ENCODE data around the gene THAP11. TPM values are rescaled to one million over a fixed set of nuclear protein-coding genes. Genes with fewer than 3 reads are reported as not detected.

THAP11 gene
- polyA plus RNA-seq, 3 donors: 17.6 to 84.2 (median 52.5) TPM

GRCh38 chr16:67811899-67812298 is 30.2 kb upstream of the THAP11 start:
- H3K4me3 ChIP-seq (replicated peaks in 1 of 3; ENCODE audit: low read depth in 2 of 3, low read length in 3 of 3): no peak overlapping the region
- intact Hi-C loops (cut with micrococcal nuclease): loop anchor here in 1 of 2 donors (10.0 kb wide), 1 partner anchor 123 kb away; the partner anchor contains the start of genes CTRL and PSMB10
- H3K27ac ChIP-seq (ENCODE audit: low read depth in 1 of 2, low read length in 2 of 2): no peak overlapping the region
- WGBS (ENCODE audit: insufficient coverage): 83% methylated on average over 1 of the region's 1 CpG
- TF ChIP-seq CTCF (IDR thresholded peaks at IDR 0.05): no peak
- H4K20me1 ChIP-seq (ENCODE audit: insufficient read depth, low read length): no peaks in the 10 kb centered on the region
- H3K4me2 ChIP-seq (replicated peaks; ENCODE audit: extremely low read depth, low read length, poor library complexity, severe bottlenecking): no peak overlapping the region
- peaks cover 5 to 6% of the 10 kb centered on the region in 2 donors for H3K4me1 ChIP-seq (ENCODE audit: control insufficient read depth in 1 of 2, insufficient read depth in 2 of 2, low read length in 2 of 2)
- Mint-ChIP-seq H3K4me1 (peaks cover 5% of the 10 kb centered on the region), H3K36me3 (no peaks in the 10 kb centered on the region), H3K9me3 (peaks cover 0 to 2% (median 0%) of the 10 kb centered on the region in 7 donors), H3K27ac (no peak overlapping the region), H3K27me3 (ENCODE audit: low read depth in 3 of 3) (peaks cover 2 to 4% (median 4%) of the 10 kb centered on the region in 3 donors), H3K4me3 (no peak overlapping the region)
- no peak for DNase-seq
- no peaks in the 10 kb centered on the region for H3K9me3 ChIP-seq (replicated peaks in 1 of 2; ENCODE audit: control insufficient read depth in 1 of 2, insufficient read depth in 1 of 2, low read length in 2 of 2)
- H3K36me3 ChIP-seq (replicated peaks in 1 of 2; ENCODE audit: control insufficient read depth in 1 of 2, insufficient read depth in 2 of 2, low read length in 2 of 2): no peaks in the 10 kb centered on the region
- no peaks in the 10 kb centered on the region for H3K27me3 ChIP-seq (ENCODE audit: control insufficient read depth in 2 of 2, insufficient read depth in 2 of 2, low read length in 2 of 2)
- H3K9ac ChIP-seq (ENCODE audit: insufficient read depth, low read length, poor library complexity, severe bottlenecking): no peak overlapping the region
- no peak overlapping the region for H2AFZ ChIP-seq (ENCODE audit: insufficient read depth, low read depth, low read length, poor library complexity, severe bottlenecking)
- no peaks in the 10 kb centered on the region for H3K79me2 ChIP-seq (ENCODE audit: insufficient read depth, low read length)

- H3K27ac Mint-ChIP-seq: no peak overlapping the region
- intact Hi-C loops (cut with micrococcal nuclease): loop anchor here in 1 of 2 donors (10.0 kb wide), 1 partner anchor 120 kb away; the partner anchor contains the start of genes CTRL and PSMB10
Measured at GRCh38 chr16:67814567-67814966, 27.6 kb upstream of the THAP11 start.

More at GRCh38 chr16:67814567-67814966, 27.6 kb upstream of the THAP11 start:
- Mint-ChIP-seq H3K4me3 (no peak overlapping the region), H3K9me3 (peaks cover 0 to 2% (median 0%) of the 10 kb centered on the region in 7 donors), H3K27me3 (ENCODE audit: low read depth in 3 of 3) (peaks cover 2 to 6% (median 3%) of the 10 kb centered on the region in 3 donors), H3K4me1 (peaks cover 2% of the 10 kb centered on the region), H3K36me3 (no peaks in the 10 kb centered on the region)
- no peak for TF ChIP-seq CTCF (IDR thresholded peaks at IDR 0.05)
- H3K4me1 ChIP-seq (ENCODE audit: control insufficient read depth in 1 of 2, insufficient read depth in 2 of 2, low read length in 2 of 2): no peaks in the 10 kb centered on the region
- no peak for DNase-seq
- H3K27me3 ChIP-seq (ENCODE audit: control insufficient read depth in 2 of 2, insufficient read depth in 2 of 2, low read length in 2 of 2): no peaks in the 10 kb centered on the region
- H3K79me2 ChIP-seq (ENCODE audit: insufficient read depth, low read length): no peaks in the 10 kb centered on the region
- no peak overlapping the region for H3K4me3 ChIP-seq (replicated peaks in 1 of 3; ENCODE audit: low read depth in 2 of 3, low read length in 3 of 3)
- no peaks in the 10 kb centered on the region for H4K20me1 ChIP-seq (ENCODE audit: insufficient read depth, low read length)
- 90% methylated on average over 5 of the region's 8 CpGs for WGBS (ENCODE audit: insufficient coverage)
- no peak overlapping the region for H3K27ac ChIP-seq (ENCODE audit: low read depth in 1 of 2, low read length in 2 of 2)
- no peak overlapping the region for H3K4me2 ChIP-seq (replicated peaks; ENCODE audit: extremely low read depth, low read length, poor library complexity, severe bottlenecking)
- H2AFZ ChIP-seq (ENCODE audit: insufficient read depth, low read depth, low read length, poor library complexity, severe bottlenecking): no peak overlapping the region
- no peaks in the 10 kb centered on the region for H3K36me3 ChIP-seq (replicated peaks in 1 of 2; ENCODE audit: control insufficient read depth in 1 of 2, insufficient read depth in 2 of 2, low read length in 2 of 2)
- no peak overlapping the region for H3K9ac ChIP-seq (ENCODE audit: insufficient read depth, low read length, poor library complexity, severe bottlenecking)
- no peaks in the 10 kb centered on the region for H3K9me3 ChIP-seq (replicated peaks in 1 of 2; ENCODE audit: control insufficient read depth in 1 of 2, insufficient read depth in 1 of 2, low read length in 2 of 2)
